Spinal cord (tissue), 10 donors: ENCODE data around the gene SPOUT1. TPM values are rescaled to one million over a fixed set of nuclear protein-coding genes. Genes with fewer than 3 reads are reported as not detected.
A peak's percentile ranks its signal among the peaks of the same experiment; 100 is the strongest.

Experiments
- DNase-seq, 6 donors: peaks; one replicate each; pipeline versions ENCODE4 v3.0.0 to v3.0.0-alpha.2; 2013 to 2015; ENCODE audit warnings: low spot score in 6 of 6, low read depth in 4 of 6
- H3K27ac ChIP-seq: one replicate; pipeline ENCODE4 v1.5.1; 2013; ENCODE audit warnings: low read depth, low read length, control low read depth
- H3K27me3 ChIP-seq: one replicate; pipeline ENCODE4 v1.6.1; 2013; ENCODE audit warnings: low read length; ENCODE audit not compliant: control insufficient read depth, insufficient read depth
- H3K36me3 ChIP-seq: one replicate; pipeline ENCODE4 v1.6.1; 2013; ENCODE audit warnings: low read length; ENCODE audit not compliant: control insufficient read depth, insufficient read depth
- H3K4me1 ChIP-seq: one replicate; pipeline ENCODE4 v1.6.1; 2013; ENCODE audit warnings: low read length; ENCODE audit not compliant: control insufficient read depth, insufficient read depth
- H3K4me3 ChIP-seq: one replicate; pipeline ENCODE4 v1.5.1; 2013; ENCODE audit warnings: low read depth, low read length, control low read depth
- H3K9me3 ChIP-seq: one replicate; pipeline ENCODE4 v1.6.1; 2013; ENCODE audit warnings: low read length; ENCODE audit not compliant: control insufficient read depth, insufficient read depth
- WGBS: methylation state at CpG from one replicate; pipeline ENCODE4 v1.1.5; 2013; ENCODE audit warnings: missing lambda C conversion rate; ENCODE audit not compliant: insufficient coverage; 5-methylcytosine and 5-hydroxymethylcytosine counted together
- polyA plus RNA-seq, 2 donors: library from polyadenylated mRNA; unstranded; fragments of 120-200 nt; gene quantifications; one replicate each; pipeline ENCODE4 v1.2.1, GENCODE V29; 2013; ENCODE audit not compliant: insufficient read length in 2 of 2
- total RNA-seq, 2 donors: library from RNA; depleted of rRNA in 1 of 2; stranded (reverse); fragments of 120-200 nt in 1 of 2; fragments of >200 nt in 1 of 2; gene quantifications; one replicate each; pipeline versions ENCODE4 v1.2.3 to v1.2.4, GENCODE V29; 2013 to 2014
- donor health status: healthy.

The SPOUT1 gene
- total and polyA plus RNA-seq, 4 donors = 12.2 to 57.7 (median 39.4) TPM

DNA sequence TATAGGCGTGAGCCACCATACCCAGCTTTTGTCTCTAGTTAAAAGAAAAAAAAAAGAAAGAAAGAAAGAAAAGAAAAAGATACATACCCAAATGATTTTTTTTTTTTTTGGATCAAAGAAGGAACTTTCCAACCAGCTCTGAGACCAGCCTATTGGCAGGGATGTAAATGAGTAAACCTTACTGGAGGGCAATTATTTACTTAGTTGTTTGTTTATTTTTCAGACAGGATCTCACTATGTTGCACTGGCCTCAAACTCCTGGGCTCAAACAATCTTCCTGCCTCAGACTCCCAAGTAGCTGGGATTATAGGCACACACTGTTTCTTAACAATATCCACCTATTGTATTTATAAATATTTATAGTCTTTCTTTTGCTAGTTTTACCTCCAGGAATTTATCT is 10.9 kb upstream of the SPOUT1 start:
- Histone ChIP-seq H3K4me1 (no peaks in the 10 kb centered on the region), H3K36me3 (peaks cover 50% of the 10 kb centered on the region), H3K9me3 (no peaks in the 10 kb centered on the region), H3K27me3 (no peaks in the 10 kb centered on the region), H3K27ac (no peak overlapping the region), H3K4me3 (no peak overlapping the region)
- DNase-seq = no peak
- WGBS = no CpG with 5 or more reads among the region's 1 CpG

GRCh38 chr9:128838338-128838737 is 8.7 kb upstream of the SPOUT1 start:
- no peak for DNase-seq
- peaks cover 68% of the 10 kb centered on the region for H3K36me3 ChIP-seq
- no peaks in the 10 kb centered on the region for H3K4me1 ChIP-seq
- H3K27ac ChIP-seq = no peak overlapping the region
- no peaks in the 10 kb centered on the region for H3K27me3 ChIP-seq
- no peaks in the 10 kb centered on the region for H3K9me3 ChIP-seq
- H3K4me3 ChIP-seq = no peak overlapping the region
- WGBS = 65% methylated on average over 2 of the region's 3 CpGs

DNA sequence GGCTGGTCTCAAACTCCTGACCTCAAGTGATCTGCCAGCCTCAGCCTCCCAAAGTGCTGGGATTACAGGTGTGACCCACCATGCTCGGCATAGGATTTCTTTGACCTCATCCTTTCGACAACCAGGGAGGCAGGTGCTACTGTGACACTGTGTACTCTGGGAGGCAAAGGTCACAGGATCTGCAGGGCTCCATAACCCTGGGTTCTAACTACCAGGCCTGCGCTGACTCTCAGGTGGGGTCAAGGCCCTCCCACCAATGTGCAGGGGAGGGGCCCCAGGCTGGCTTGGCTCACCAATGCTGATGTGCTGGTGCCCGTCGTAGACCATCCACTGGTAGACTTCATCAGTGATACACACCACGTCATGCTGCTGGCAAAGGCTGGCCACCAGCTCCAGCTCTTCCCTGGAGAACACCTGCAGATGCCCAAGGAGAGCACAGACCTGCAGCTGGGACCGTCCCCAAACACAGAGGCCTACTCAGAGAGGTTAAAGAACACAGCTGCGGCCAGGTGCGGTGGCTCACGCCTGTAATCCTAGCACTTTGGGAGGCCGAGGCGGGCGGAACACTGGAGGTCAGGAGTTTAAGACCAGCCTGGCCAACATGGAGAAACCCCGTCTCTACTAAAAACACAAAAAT is 7.0 kb upstream of the SPOUT1 start:
- Histone ChIP-seq H3K27me3 (no peaks in the 10 kb centered on the region), H3K27ac (no peak overlapping the region), H3K4me3 (no peak overlapping the region), H3K36me3 (peaks cover 69% of the 10 kb centered on the region), H3K9me3 (no peaks in the 10 kb centered on the region), H3K4me1 (no peaks in the 10 kb centered on the region)
- 92% methylated on average over 13 of the region's 14 CpGs for WGBS
- DNase-seq = no peak

DNA sequence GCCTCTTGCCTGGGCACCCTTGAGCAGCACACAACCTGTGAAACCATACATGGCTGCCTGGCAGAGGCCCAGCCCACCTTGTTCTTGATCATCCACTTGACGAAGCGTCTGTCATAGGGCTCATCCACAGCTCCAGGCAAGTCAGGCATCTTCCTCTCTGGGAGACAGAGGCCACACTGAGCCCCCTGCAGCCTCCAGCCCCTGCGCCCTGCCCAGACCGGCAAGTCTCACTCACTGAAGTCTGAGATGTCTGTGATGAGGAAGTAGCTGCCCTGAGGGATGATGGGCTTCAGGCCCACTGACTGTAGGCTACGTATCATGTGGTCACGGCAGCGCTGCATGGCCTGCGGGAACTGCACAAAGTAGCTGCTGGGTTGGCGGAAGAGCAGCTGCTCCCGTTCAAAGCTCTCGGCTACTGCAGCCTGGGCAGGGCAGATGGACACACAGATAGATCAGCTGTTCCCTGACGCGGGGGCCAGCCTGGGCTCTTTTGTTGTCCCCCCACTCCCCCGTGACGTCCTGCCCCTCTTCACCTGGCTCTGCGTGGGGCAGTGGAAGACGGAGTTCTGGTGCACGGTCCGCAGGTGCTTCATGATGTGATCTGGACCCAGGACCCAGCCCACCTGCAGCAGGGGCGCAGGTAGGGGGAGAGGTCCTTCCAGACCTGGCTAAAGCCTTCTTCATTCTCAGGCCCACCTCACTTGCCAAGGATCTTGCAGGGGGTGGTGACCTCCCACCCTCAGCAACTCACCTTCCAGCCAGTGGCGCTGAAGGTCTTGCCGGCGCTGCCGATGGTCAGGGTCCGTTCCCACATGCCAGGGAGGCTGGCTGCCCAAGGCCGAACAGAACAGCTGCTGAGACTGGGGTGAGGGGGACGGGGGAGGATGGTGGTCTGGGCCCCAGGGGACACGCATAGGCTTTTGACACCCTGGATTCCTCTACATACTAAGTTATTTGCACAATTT is 5.9 kb upstream of the SPOUT1 start:
- H3K27ac ChIP-seq = no peak overlapping the region
- no peak overlapping the region for H3K4me3 ChIP-seq
- H3K27me3 ChIP-seq = no peaks in the 10 kb centered on the region
- H3K36me3 ChIP-seq = peaks cover 60% of the 10 kb centered on the region
- H3K9me3 ChIP-seq = no peaks in the 10 kb centered on the region
- DNase-seq = no peak
- no peaks in the 10 kb centered on the region for H3K4me1 ChIP-seq
- 89% methylated on average over 19 of the region's 28 CpGs for WGBS

GRCh38 chr9:128833696-128834095 is 4.1 kb upstream of the SPOUT1 start:
- no peaks in the 10 kb centered on the region for H3K9me3 ChIP-seq
- H3K4me3 ChIP-seq = no peak overlapping the region
- H3K27me3 ChIP-seq = no peaks in the 10 kb centered on the region
- H3K4me1 ChIP-seq = peaks cover 13% of the 10 kb centered on the region
- DNase-seq = no peak
- 95% methylated on average over 8 of the region's 10 CpGs for WGBS
- H3K36me3 ChIP-seq = peaks cover 56% of the 10 kb centered on the region
- no peak overlapping the region for H3K27ac ChIP-seq

GRCh38 chr9:128828719-128829452 is 708 bp downstream of the SPOUT1 start:
- peak overlapping the region; percentile 43 for H3K27ac ChIP-seq
- H3K9me3 ChIP-seq = no peaks in the 10 kb centered on the region
- peak overlapping the region; percentile 85 for H3K4me3 ChIP-seq
- 34% methylated on average over 15 of the region's 18 CpGs for WGBS
- DNase-seq = no peak
- H3K4me1 ChIP-seq = peaks cover 17% of the 10 kb centered on the region
- H3K27me3 ChIP-seq = no peaks in the 10 kb centered on the region
- H3K36me3 ChIP-seq = peaks cover 52% of the 10 kb centered on the region

GRCh38 chr9:128828267-128828666 is 1.3 kb downstream of the SPOUT1 start:
- 81% methylated on average over 3 of the region's 8 CpGs for WGBS
- DNase-seq = no peak
- H3K4me3 ChIP-seq = no peak overlapping the region
- peaks cover 17% of the 10 kb centered on the region for H3K4me1 ChIP-seq
- H3K9me3 ChIP-seq = no peaks in the 10 kb centered on the region
- no peaks in the 10 kb centered on the region for H3K27me3 ChIP-seq
- H3K36me3 ChIP-seq = peaks cover 52% of the 10 kb centered on the region
- no peak overlapping the region for H3K27ac ChIP-seq

- Histone ChIP-seq H3K27me3 (no peaks in the 10 kb centered on the region), H3K36me3 (peaks cover 64% of the 10 kb centered on the region), H3K9me3 (no peaks in the 10 kb centered on the region), H3K4me3 (no peak overlapping the region), H3K27ac (no peak overlapping the region), H3K4me1 (peaks cover 18% of the 10 kb centered on the region)
- over 99% methylated on average over 15 of the region's 22 CpGs for WGBS
- no peak for DNase-seq
Measured at GRCh38 chr9:128825923-128826700, 3.5 kb downstream of the SPOUT1 start.

DNA sequence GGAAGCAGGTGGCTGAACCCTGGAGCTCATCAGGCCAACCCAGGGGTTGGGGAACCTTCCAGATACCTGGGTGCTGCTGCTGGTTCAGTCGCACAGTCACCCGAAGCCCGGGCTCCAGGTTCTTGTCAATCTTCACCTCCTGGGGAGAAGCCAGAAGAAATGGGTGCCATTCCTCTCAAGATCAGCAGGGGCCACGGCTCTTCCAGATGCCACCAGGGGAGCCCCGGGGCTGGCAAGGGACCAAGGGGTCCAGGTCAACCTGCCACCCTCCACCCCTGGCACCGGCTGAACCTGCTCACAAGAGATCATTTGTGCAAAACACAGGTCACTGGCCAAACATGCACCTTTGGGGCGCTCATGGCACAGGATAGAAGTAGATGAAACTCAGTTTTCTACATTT is 4.7 kb downstream of the SPOUT1 start:
- Histone ChIP-seq H3K36me3 (peaks cover 76% of the 10 kb centered on the region), H3K27ac (no peak overlapping the region), H3K27me3 (no peaks in the 10 kb centered on the region), H3K4me3 (no peak overlapping the region), H3K9me3 (no peaks in the 10 kb centered on the region), H3K4me1 (peaks cover 26% of the 10 kb centered on the region)
- 92% methylated on average over 5 of the region's 7 CpGs for WGBS
- DNase-seq = no peak
